GM19351 (cell line): ENCODE results near the gene ZBTB17.
"Not testable (repeated sequence)": the region's sequence is repeated elsewhere in the genome, so short reads cannot be mapped to it uniquely, and the experiment has no call there.

Experiments used
- ATAC-seq: cut with Tn5 transposase; IDR thresholded peaks from one replicate; pipeline ENCODE4 v1.9.1; 2021; ENCODE audit warnings: mild to moderate bottlenecking, moderate library complexity; ENCODE audit not compliant: unreplicated experiment

The ZBTB17 gene

DNA sequence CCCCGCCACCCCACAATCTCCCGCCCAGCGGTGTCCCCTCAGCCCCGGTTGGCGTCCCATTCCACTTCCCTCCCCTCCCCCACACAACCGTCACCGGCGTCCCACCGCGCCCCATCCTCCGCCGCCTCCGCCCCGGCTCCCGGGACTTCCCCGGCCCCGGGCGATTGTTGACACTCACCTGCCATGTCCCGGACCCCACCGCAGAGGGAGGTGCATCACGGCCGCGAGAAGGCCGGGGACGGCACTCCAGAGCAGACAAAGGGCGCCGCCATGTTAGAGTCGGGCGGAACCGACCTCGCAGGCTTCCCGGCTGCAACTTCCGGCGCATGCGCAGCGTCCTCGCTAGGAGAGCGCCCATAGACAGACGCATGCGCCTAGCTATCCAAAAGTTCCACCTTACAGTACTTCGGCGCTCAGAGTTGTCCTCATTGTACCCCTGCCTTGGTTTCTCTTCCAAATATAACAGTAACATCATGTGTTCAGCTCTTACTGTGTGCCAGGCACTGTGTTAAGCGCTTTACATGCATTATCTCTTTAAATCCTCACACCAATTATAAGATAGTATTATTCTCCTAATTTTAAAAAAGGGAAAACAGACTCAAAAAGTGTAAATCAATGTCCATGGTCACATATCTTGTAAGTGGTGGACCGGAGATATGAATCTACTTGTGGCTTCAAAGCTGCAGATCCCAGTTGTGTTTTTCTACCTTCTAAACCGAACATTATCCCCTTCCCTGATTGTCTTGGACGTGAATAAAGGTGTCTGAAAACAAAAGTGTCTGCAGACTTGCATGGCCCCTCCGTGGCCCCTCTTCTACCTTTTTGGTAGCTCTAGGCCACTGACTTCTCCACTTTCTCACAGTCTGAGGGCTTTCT, at the start of gene ZBTB17:
ZBTB17 (minus strand) TSS at position 297 of the 876 bp plus-strand sequence. CDS start 27,606 bp downstream, outside the sequence.
- peak; percentile 74 for ATAC-seq

DNA sequence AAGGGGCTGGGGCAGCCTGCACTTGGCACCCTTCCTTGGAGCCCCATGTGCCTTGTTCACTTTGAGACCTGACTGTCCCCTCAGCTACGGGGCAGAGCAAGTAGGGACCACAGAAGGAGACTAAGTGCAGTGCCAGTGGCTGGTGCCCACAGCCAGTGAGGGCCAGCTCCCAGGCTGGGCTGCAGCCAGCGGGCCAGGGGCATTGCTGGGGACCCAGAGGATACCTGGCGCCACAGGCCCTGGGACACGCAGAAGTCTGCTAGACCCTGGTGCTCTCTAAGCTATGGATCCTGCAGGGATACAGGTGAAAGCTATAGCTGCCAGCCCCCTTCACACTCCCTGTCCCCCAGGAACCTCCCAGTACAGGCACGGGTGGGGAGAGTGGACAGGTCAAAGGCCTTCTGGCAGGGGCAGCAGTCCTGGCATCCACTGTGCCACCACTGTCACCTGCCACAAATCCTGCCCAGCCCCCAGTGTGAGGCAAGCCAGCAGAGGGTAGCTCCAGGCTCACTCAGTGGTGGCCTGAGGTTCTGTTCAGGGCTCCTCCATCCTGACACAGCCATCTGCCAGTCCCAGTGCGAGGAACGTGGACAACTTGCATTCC, 47.3 kb upstream of the ZBTB17 start:
- no peak for ATAC-seq

DNA sequence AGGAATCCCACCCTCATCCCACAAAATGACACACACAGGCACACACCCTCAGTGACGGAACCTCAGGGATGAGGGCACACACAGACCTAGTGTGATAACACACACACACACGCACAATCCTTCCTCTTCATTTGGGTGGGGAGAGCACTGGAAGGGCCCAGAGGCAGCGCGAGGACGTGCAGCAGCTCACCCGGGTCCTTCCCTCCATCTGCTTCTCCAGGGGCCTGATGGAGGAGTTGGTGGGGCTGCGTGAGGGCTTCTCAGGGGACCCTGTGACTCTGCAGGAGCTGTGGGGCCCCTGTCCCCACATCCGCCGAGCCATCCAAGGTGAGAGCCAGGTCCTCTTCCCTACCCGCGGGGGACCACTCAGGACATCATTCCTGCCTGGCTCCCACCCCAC, 46.5 kb upstream of the ZBTB17 start:
- ATAC-seq, result no peak

DNA sequence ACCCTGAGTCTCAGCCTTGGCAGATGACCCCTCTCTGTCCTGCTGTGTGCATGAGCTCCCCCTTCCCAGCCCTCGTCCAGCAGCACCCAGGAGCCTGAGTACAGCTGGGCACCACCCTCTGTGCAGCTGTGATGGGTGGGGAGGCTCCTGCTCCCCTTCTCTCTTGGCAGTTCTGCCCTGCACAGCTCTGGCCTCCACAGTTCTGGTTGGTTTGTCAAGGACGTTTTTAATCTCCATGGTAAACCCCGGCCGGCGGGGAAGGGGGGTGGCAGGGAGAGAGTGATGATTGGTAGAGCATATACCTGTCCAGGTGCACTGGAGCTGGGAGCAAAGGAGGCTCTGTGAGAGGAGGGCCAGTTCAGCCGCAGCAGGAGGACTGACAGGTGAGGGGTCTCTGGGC, 45.8 kb upstream of the ZBTB17 start, which contains the start of gene CLCNKA:
CLCNKA (plus strand) TSS at position 356 of the 400 bp plus-strand sequence. CDS start 584 bp downstream, outside the sequence.
- ATAC-seq, result no peak

DNA sequence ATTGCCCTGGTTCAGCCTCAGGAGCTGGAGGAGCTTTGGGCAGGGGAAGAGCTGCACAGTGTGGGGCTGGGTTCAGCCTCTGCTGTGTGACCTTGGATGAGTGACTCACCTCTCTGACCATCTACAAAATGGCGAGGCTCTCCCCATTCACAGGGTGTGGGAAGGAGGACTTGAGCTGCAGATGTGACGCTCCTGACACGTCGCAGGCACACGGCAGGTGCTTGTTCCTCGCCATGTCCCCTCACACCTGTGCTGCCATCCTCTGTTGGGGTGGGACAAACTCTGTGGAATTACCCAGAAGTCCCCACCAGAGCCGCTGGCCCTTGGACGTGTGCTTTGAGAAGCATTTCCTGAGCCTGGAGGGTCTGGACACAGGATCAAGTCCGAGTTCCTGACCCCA, 45.0 kb upstream of the ZBTB17 start:
- not testable (repeated sequence) for ATAC-seq

DNA sequence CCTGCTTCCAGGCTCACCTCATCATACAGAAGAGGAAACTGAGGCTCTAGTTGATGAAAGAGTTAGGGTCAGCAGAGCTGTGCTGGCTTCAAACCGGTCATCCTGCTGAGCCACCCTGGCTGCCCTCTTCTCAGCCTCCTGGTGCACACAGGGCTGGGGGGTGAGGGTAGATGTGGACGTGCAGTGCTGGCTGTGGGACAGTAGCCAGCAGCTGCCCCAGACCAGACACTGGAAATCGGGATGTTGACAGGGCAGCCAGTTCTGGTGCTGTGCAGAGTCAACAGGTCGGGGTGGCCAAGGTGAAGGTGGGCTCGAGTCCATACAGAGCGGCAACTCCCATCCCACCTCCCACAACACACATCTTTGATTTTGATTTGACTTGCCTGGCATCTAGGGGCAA, 44.4 kb upstream of the ZBTB17 start:
- no peak for ATAC-seq

DNA sequence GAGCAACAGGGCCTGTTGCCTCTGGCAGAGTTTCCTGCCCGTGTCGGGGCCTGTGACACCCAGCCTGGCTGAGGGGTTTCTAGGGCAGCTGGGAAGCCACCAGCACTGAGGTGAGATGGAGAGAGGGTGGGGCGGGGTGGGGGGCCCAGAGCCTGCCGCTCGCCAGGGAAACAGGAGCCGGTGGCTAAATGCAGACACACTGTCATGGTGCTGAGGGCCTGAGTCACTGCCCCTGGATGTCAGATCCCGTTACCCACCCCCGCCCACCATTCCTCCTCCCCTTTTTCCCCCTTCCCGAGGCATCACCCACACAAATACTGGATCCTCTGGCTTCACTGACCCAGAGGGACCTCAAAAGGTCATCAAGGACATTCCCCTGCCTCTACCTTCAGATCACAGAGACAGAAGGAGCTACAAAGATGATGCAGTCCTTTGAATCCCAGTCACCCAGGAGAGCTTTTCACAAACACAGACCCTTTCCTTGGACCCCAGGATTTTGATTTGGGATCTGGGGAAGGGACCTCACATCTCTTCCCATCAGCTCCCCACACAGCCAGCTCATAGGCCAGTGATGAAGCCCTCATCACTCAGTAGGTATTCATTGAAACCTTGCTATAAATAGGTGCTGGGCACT, 43.9 kb upstream of the ZBTB17 start:
- no peak for ATAC-seq

DNA sequence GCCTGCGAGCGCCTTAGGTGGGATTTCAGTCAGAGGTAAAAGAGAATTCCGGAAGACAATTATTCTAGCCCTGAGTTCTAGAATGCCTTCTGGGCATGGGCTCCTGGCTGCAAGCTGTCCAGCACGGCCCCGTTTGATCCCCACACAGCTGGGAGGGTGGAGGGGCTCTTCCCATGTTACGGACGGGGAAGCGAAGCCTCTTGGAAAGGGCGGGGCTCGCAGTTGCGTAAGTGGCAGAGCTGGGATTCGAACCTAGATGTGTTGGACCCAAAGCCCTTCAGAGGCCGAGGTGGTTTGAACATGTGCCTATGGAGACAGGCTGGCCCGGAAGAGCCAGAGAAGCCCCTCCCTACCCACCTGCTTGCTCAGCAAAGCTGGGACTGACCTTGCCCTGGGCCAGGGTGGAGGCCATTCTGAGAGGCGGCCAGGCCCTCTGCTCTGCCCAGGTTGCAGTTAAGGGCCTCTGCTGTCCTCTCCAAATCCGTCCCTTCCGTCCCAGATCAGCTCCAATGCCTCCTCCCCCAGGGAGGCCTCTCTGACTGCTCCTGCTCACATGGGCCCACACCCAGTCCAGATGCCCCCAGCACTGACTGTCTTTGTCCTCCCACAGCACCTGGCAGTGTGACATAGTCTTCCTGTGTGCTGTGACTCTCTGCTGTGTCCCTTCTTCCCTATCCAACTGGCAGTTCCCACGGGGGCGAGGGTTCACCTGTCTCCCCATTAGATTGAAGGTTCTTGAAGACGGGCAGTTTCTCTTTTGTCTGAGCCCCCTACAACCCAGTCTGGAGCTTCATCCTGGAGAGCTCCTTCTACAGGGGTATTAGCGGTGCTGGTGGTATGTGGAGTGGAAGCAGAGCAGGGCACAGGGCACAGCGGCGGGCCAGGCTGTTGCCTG, 43.1 kb upstream of the ZBTB17 start:
- no peak for ATAC-seq

DNA sequence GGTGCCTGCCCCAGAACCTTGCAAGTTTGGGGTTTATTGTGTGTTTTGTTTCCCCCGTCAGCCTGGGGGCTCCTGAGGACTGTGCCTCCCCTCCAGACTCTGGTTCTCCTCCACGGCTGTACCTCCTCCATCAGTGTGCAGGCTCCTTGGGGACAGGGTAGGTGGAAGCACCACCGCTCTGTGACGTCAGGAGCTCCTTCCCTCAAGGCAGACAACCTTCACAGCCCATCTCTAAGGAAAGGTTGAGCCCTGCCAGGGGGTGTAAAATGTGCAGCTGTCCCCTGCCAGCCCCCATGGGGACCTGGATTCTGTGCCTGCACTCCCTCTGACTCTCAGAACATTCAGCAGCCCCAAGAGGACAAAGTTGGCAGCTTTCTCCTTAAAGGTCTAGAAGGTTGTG, 42.4 kb upstream of the ZBTB17 start:
- no peak for ATAC-seq

DNA sequence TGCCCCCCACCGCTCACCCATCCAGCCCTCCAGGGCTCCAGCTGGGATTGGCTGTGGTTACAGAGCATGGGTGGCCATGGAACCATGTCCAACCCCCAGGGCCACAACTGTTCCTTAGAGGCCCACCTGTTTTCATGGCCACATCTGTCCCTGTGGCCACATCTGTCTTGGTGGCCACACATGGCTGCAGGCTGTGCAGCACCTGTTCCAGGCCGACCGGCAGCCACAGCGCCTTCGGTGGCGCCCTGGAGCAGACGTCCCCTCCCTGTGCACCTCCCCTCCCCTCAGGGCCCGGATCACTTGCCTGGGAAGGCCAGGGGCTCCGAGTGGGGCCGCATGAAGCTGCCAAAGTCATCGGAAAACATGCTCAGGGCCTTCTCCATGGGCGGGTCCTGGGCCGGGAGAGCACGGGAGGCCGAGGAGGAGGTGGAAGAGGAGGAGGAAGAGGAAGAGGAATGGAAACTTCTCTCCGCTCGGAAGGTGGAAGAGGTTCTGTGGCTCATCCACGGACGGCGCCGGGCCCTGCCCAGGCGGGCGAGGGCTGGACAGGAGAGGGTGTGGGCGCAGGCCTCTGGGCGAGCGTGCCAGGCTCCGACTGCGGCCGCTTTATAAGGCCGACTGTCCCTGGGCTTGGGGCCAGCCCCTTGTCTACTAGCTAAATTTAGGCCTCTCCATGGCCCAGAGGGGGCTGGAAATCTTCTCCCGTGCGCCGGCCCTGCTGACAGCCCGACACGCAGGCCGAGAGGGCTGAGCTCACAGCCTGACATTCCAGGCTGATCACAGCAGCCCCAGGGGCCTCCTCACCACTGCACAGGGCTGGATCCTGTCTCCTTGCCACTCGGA, 41.8 kb upstream of the ZBTB17 start, which contains the start of gene HSPB7:
HSPB7 (minus strand) TSS at position 583 of the 843 bp plus-strand sequence; CDS start at position 503, 80 bp downstream.
- no peak for ATAC-seq

DNA sequence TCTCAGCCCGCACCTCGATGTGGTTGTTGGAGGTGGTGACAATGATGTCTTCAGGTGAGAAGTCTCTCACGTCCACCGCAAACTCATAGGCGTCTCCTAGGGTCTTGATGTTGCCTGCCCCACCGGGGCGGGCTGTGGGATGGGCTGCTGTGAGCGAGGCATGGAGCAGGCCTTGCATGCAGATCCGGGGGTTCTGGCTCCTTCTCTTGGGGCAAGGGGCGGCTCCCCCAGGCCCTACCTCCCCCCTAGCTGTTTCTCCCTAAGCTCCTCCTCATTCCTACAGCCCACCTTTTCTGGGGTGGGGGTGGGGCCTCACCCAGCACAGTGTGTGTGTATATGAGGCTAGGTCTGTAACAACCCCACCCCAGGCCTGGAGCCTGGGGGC, 41.2 kb upstream of the ZBTB17 start:
- no peak for ATAC-seq

DNA sequence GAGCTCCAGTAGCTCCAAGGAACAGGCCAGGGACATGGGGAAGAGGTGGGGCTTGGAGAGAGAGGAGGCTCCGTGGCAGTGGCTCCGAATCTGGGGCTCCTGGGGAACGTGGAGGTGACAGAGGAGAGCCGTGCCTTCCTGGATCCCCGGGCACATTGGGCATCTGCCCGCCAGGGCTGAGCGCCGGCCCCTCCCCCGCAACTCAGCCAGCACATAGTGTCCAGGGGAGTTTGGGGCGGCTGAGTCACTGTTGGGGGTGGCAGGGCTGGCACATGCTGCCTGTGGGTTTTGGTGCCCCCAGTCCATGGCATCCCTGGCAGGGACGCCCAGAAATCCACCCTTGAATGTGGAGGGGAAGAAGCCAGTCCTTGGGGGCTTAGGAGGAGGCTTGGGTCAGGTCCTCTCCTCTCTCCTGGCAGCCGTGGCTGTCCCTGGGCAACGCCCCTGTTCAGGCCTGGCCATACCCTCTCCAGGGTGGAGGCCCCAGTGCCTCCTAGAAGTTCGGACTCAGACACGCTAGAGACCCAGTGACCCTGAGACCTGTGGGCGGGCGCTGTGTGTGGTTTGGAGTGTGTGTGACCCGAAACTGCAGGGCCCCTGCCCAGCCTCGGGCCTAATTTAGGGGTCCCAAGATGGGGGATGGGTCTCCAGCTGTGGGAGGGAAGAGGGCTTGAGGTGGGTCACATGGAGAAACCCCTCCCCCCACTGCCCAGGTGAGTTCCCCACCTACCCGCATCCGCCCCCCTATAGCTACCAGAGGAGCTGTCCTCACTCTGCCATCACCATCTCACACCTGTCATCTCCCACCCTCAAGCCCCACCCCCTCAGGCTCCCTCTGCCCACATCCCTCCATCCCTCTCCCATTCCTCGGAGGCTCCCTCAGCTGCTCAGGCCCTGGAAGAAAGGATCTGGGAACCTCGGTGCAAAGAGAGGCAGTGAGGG, 40.3 kb upstream of the ZBTB17 start:
- no peak for ATAC-seq

DNA sequence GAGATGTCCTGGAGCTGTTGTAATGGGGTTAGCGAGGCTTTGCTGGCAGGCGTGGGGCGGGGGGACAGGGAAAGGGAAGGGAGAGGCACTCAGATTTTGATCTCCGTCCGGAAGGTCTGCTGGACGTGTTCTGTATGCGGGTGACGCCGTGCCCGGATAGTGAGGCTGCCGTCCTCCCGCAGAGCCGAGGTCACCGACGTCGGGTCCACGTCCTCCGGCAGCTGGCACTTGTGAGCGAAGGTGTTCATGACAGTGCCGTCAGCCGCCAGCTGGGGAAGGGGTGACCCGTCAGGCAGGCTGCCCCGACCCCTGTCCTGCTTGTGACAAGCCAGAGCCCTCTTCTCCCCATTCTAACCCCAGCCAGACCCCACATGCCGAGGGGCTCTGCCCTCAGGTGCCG, 39.6 kb upstream of the ZBTB17 start:
- no peak for ATAC-seq

DNA sequence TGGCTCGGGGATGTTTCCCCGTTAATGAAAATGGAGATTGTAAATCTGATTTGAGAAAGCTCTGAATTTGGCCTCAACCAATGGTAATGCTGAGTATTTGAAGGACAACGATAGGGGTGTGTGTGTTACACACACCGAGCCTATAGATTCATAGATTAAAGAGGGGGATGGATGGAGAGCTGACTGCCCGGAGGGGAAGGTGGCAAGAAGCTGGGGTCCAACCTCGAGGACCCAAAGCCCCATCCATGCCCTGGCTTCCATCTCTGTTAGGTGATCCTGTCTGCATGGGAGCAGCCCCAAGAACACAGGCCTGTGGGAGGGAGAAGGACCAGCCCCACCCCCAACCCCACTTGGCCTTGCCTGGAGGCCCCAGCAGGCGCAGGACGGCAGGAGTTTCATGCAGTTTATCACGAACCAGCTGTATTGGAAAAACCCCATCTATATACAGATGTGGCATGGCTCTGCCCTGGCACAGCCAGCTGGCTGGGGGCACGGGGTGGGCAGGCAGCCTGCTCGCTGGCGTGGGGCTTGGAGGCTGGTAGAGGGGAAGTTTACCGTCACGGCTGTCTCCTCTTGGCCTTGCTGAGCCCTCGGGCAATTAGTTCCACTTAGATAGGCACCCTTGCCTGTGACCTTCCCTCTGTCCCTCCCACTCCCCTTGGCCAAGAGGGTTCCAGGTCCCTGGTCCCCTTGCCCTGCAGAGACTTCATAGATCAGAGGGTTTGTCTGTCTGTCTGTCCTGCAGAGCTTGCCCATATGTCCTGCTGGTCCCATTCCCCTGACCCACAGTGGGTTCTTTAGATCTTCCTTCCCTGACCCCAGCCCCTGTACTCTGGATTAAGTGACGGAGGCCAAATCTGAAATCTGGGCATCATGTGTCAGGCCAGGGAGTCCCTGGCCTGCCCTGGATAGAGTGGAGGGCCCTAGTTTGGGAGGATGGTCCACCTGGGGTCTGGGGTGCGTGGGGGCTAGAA, 38.9 kb upstream of the ZBTB17 start:
- no peak for ATAC-seq

DNA sequence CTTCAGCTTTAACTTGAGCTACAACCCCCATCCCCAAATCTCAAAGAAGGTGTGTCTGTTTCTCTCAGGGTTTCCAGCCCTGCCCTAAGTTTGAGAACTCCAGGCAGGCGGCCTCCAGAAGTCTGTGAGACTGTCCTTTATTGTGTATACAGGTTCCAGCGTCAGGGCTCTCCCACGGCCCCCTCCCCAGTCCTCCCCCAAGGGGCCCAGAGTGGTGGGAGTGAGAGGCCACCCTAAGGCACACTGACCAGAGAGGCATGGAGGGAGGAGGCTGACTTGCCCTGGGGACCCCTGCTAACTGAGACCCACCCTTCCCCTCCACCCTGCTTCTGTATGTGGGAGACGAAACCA, 38.0 kb upstream of the ZBTB17 start:
- ATAC-seq, result no peak

DNA sequence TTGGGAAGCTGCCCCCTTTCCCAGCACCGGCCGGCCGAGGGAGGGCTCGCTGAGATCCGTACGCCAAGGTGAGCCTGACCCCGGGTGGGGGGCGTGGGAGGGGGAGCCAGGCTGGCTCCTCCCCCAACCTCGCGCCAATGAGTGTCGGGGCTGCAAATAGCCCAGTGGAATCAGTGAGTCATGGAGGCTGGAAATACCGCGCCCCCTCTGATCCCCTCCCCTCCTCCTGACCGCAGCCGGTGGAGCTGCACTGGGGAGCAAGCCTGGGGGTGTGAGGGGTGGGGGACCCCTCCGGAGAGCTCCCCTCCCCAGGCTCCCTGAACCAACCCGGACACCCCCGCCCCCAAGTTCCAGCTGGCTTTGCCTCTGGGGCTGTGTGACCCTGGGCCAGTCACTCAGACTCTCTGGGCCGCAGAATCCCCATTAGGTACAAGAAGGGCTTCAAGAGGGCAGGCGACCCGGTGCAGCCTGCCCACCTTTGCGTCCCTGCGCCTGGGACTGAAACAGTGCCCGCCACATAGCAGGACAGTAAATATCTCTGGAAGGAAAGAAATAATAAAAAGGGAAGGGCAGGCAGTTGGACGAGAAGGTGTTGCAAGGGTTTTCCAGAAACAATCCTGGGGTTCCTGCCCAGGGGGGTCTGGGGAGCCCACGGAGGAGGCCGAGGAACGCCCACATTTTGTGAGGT, 37.5 kb upstream of the ZBTB17 start:
- no peak for ATAC-seq

DNA sequence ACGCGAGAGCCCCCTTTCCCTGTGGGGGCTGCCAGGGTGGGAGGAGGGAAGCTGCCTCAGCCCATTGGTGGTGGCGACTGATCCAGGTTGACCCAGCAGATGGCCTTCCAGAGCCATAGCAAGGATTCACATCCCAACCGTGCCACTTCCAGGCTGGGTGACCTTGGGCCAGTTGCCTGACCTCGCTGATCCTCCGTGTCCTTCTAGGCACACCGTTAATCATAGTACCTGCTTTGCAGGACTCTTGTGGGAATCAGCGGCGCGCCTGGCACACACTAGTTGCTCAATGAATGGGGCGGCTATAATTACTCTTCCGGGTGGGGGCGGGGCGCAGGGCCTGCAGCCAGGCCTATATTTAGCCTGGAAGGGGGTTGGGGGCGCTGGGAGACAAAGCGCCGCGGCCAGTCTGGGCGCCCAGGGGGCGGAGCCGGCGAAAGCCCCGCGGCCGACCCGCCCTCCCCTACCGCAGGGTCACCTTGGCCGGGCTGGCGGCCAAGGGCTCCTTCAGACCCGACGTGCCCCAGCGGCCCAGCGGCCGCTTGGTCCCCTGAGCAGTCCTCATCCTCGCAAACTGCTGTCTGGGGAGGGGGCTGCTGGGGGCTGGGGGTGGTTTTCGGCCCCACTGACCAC, 36.8 kb upstream of the ZBTB17 start:
- no peak for ATAC-seq
